ENCODE results near the gene PRR11.
"Not testable (repeated sequence)": the region's sequence is repeated elsewhere in the genome, so short reads cannot be mapped to it uniquely, and the experiment has no call there.

The PRR11 gene

GRCh38 chr17:59220328-59221158 is 65.0 kb downstream of the PRR11 start, which contains the start of gene GDPD1:
Gene GDPD1, plus strand, starts transcription at chr17:59220511. Its CDS starts 99 bp downstream, at chr17:59220610.
- peak; percentile 94 for DNase-seq (ENCODE audit: low spot score)

- DNase-seq (ENCODE audit: low spot score): peak; percentile 36
Measured at GRCh38 chr17:59221159-59221847, 65.8 kb downstream of the PRR11 start.

GRCh38 chr17:59223813-59224212 is 68.3 kb downstream of the PRR11 start:
- DNase-seq (ENCODE audit: low spot score): no peak

- DNase-seq (ENCODE audit: low spot score): not testable (repeated sequence)
Measured at GRCh38 chr17:59228588-59228987, 73.0 kb downstream of the PRR11 start.

- no peak for DNase-seq (ENCODE audit: low spot score)
Measured at GRCh38 chr17:59230764-59231163, 75.2 kb downstream of the PRR11 start.

GRCh38 chr17:59234631-59235030 is 79.1 kb downstream of the PRR11 start:
- peak; percentile 90 for DNase-seq (ENCODE audit: low spot score)

GRCh38 chr17:59238906-59239305 is 83.4 kb downstream of the PRR11 start:
- peak; percentile 16 for DNase-seq (ENCODE audit: low spot score)

GRCh38 chr17:59244081-59244480 is 88.5 kb downstream of the PRR11 start:
- DNase-seq (ENCODE audit: low spot score): no peak
